OCI-LY7 (cell line): ENCODE data around the gene CD63. TPM values are rescaled to one million over a fixed set of nuclear protein-coding genes. Genes with fewer than 3 reads are reported as not detected.

Source experiments
- BruUV-seq: library from RNA; stranded (reverse); fragments of 400-500 nt; replicated peaks from 2 replicates; lab custom pipeline; 2021; lab: Mats Ljungman, UMichigan
- CTCF ChIA-PET: fragments of 300-600 bp; sonication (Branson Sonifier 250); formaldehyde crosslinking; loops from one replicate; lab custom pipeline; 2022; ENCODE audit warnings: antibody characterized with exemption; ENCODE audit not compliant: unreplicated experiment; lab: Charles Lee
- POLR2A ChIA-PET: fragments of 300-600 bp; sonication (Branson Sonifier 250); formaldehyde crosslinking; loops from one replicate; lab custom pipeline; 2022; ENCODE audit warnings: antibody characterized with exemption; lab: Charles Lee
- DNase-seq: peaks from one replicate; pipeline ENCODE4 v3.0.0-alpha.2; 2015; ENCODE audit warnings: low spot score
- H2AFZ ChIP-seq: fragments of 200-600 bp; sonication (generic), shearing (Covaris generic); 2 replicates; pipeline ENCODE4 v1.6.1; 2014; ENCODE audit warnings: mild to moderate bottlenecking, antibody characterized with exemption, low read length, moderate library complexity
- H3K27ac ChIP-seq: fragments of 200-600 bp; sonication (generic); 2 replicates; pipeline ENCODE4 v1.5.1; 2014; ENCODE audit warnings: mixed run types, low read depth, mild to moderate bottlenecking, moderate library complexity, low read length, inconsistent platforms; ENCODE audit not compliant: poor library complexity, severe bottlenecking
- H3K36me3 ChIP-seq: fragments of 200-600 bp; sonication (generic); 2 replicates; pipeline ENCODE4 v1.6.1; 2014; ENCODE audit warnings: mild to moderate bottlenecking, antibody characterized with exemption, low read length, moderate library complexity, mixed read lengths; ENCODE audit not compliant: insufficient read depth
- H3K4me1 ChIP-seq: fragments of 200-600 bp; sonication (generic); 2 replicates; pipeline ENCODE4 v1.5.1; 2014; ENCODE audit warnings: mild to moderate bottlenecking, low read length; ENCODE audit not compliant: insufficient read depth, poor library complexity, severe bottlenecking
- H3K4me2 ChIP-seq: fragments of 200-600 bp; sonication (generic); 2 replicates; pipeline ENCODE4 v1.6.1; 2014; ENCODE audit warnings: mild to moderate bottlenecking, low read length
- H3K4me3 ChIP-seq: fragments of 200-600 bp; sonication (generic); 2 replicates; pipeline ENCODE4 v1.5.1; 2014; ENCODE audit warnings: mild to moderate bottlenecking, low read depth, low read length; ENCODE audit not compliant: poor library complexity, severe bottlenecking
- H3K79me2 ChIP-seq: fragments of 200-600 bp; sonication (generic); 2 replicates; pipeline ENCODE4 v1.6.1; 2016; ENCODE audit warnings: low read depth, mild to moderate bottlenecking, low read length, moderate library complexity, mixed read lengths; ENCODE audit not compliant: insufficient read depth
- H3K9me2 ChIP-seq: fragments of 200-600 bp; sonication (generic); 2 replicates; pipeline ENCODE4 v1.6.1; 2016; ENCODE audit warnings: mild to moderate bottlenecking, low read length, mixed read lengths; ENCODE audit not compliant: insufficient read depth
- H3K9me3 ChIP-seq: fragments of 200-600 bp; sonication (generic); 2 replicates; pipeline ENCODE4 v1.6.1; 2014; ENCODE audit warnings: mild to moderate bottlenecking, mixed run types, low read length, mixed read lengths
- H4K20me1 ChIP-seq: fragments of 200-600 bp; sonication (generic); 2 replicates; pipeline ENCODE4 v1.6.1; 2014; ENCODE audit warnings: mild to moderate bottlenecking, antibody characterized with exemption, low read length, moderate library complexity, mixed read lengths; ENCODE audit not compliant: insufficient read depth
- CTCF ChIP-seq: fragments of 200-600 bp; sonication (generic); conservative IDR thresholded peaks from 2 replicates; pipeline ENCODE4 v1.5.1; 2014; ENCODE audit warnings: mild to moderate bottlenecking, antibody characterized with exemption, low read length, moderate library complexity, mixed read lengths
- EZH2phosphoT487 ChIP-seq: fragments of 200-600 bp; sonication (generic); IDR thresholded peaks from 2 replicates; pipeline ENCODE4 v1.6.1; 2018; ENCODE audit warnings: low read depth, borderline replicate concordance, mild to moderate bottlenecking, mixed run types, antibody characterized with exemption, low read length, moderate library complexity, mixed read lengths
- intact Hi-C: fragments of 100-400 bp; cut with micrococcal nuclease; formaldehyde crosslinking; loops from one replicate; pipeline ENCODE4 v1.10.0; 2022; ENCODE audit not compliant: unreplicated experiment
- total RNA-seq, 2 experiments: library from RNA; depleted of rRNA in 1 of 2; stranded (reverse); fragments of >200 nt in 1 of 2; shearing (Covaris generic) in 1 of 2; gene quantifications; 2 replicates each; pipeline ENCODE4 v1.2.3, GENCODE V29; 2014 to 2022

Gene CD63
- total RNA-seq, 2 experiments from 2014 or later = 102 to 130 TPM

GRCh38 chr12:55694188-55694515, 34.7 kb downstream of the CD63 start:
- DNase-seq = no peak
- H3K4me1 ChIP-seq = no peaks in the 10 kb centered on the region

GRCh38 chr12:55693323-55694187, 35.3 kb downstream of the CD63 start:
- ChIA-PET POLR2A (interaction anchor here (0.7 kb wide), 1 partner anchor 974 kb away, joined by 3 read pairs; no protein-coding TSS in a partner anchor), CTCF (no interaction called here)
- no peak overlapping the region for H2AFZ ChIP-seq
- H3K9me3 ChIP-seq = no peaks in the 10 kb centered on the region
- no peaks in the 10 kb centered on the region for H3K79me2 ChIP-seq
- H3K36me3 ChIP-seq = no peaks in the 10 kb centered on the region
- intact Hi-C loops = no loop called here
- no TSS peak for BruUV-seq
- no peak for DNase-seq
- TF ChIP-seq EZH2phosphoT487 (no peak), CTCF (no peak)
- H3K4me2 ChIP-seq = no peak overlapping the region
- no peak overlapping the region for H3K4me3 ChIP-seq
- no peaks in the 10 kb centered on the region for H3K4me1 ChIP-seq
- no peak overlapping the region for H3K27ac ChIP-seq
- no peaks in the 10 kb centered on the region for H4K20me1 ChIP-seq
- H3K9me2 ChIP-seq = no peaks in the 10 kb centered on the region

More at GRCh38 chr12:55694188-55694515, 34.7 kb downstream of the CD63 start:
- ChIA-PET CTCF (no interaction called here), POLR2A (no interaction called here)
- intact Hi-C loops = no loop called here
- BruUV-seq = no TSS peak
- Histone ChIP-seq H3K4me2 (no peak overlapping the region), H3K4me3 (no peak overlapping the region), H3K9me2 (no peaks in the 10 kb centered on the region), H4K20me1 (no peaks in the 10 kb centered on the region), H3K36me3 (no peaks in the 10 kb centered on the region), H2AFZ (no peak overlapping the region), H3K79me2 (no peaks in the 10 kb centered on the region), H3K27ac (no peak overlapping the region), H3K9me3 (no peaks in the 10 kb centered on the region)
- TF ChIP-seq EZH2phosphoT487 (no peak), CTCF (no peak)

GRCh38 chr12:55692631-55693322, 36.0 kb downstream of the CD63 start:
- no peak overlapping the region for H3K4me2 ChIP-seq
- H4K20me1 ChIP-seq = no peaks in the 10 kb centered on the region
- intact Hi-C loops = no loop called here
- H3K4me1 ChIP-seq = no peaks in the 10 kb centered on the region
- TF ChIP-seq EZH2phosphoT487 (no peak), CTCF (no peak)
- H3K27ac ChIP-seq = no peak overlapping the region
- ChIA-PET CTCF (no interaction called here), POLR2A (interaction anchor here (0.7 kb wide), 1 partner anchor 974 kb away, joined by 3 read pairs; no protein-coding TSS in a partner anchor)
- H3K79me2 ChIP-seq = no peaks in the 10 kb centered on the region
- H2AFZ ChIP-seq = no peak overlapping the region
- H3K9me2 ChIP-seq = no peaks in the 10 kb centered on the region
- no peaks in the 10 kb centered on the region for H3K36me3 ChIP-seq
- DNase-seq = no peak
- H3K4me3 ChIP-seq = no peak overlapping the region
- H3K9me3 ChIP-seq = no peaks in the 10 kb centered on the region
- BruUV-seq = no TSS peak
